ENCODE results near the gene DAAM1.

GRCh38 chr14:59148334-59148900 is 40.0 kb upstream of the DAAM1 start:
- TF ChIP-seq, protein P1, sequence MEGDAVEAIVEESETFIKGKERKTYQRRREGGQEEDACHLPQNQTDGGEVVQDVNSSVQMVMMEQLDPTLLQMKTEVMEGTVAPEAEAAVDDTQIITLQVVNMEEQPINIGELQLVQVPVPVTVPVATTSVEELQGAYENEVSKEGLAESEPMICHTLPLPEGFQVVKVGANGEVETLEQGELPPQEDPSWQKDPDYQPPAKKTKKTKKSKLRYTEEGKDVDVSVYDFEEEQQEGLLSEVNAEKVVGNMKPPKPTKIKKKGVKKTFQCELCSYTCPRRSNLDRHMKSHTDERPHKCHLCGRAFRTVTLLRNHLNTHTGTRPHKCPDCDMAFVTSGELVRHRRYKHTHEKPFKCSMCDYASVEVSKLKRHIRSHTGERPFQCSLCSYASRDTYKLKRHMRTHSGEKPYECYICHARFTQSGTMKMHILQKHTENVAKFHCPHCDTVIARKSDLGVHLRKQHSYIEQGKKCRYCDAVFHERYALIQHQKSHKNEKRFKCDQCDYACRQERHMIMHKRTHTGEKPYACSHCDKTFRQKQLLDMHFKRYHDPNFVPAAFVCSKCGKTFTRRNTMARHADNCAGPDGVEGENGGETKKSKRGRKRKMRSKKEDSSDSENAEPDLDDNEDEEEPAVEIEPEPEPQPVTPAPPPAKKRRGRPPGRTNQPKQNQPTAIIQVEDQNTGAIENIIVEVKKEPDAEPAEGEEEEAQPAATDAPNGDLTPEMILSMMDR (IDR thresholded peaks at IDR 0.05): no peak
- no peak for TF ChIP-seq POLR2A (IDR thresholded peaks at IDR 0.05)
